Ishikawa (cell line): ENCODE results near the gene GNG12.

ENCODE experiments used
- CEBPB ChIP-seq: IDR thresholded peaks from 2 replicates; pipeline ENCODE4 v1.6.1; 2012
- NFIC ChIP-seq: IDR thresholded peaks from 2 replicates; pipeline ENCODE4 v1.6.1; 2012

GRCh38 chr1:67684526-67685066 is 148.7 kb downstream of the GNG12 start:
- TF ChIP-seq NFIC (no peak), CEBPB (no peak)
